ENCODE data around the gene LCNL1. TPM values are rescaled to one million over a fixed set of nuclear protein-coding genes. Genes with fewer than 3 reads are reported as not detected.

Gene LCNL1
- total and polyA plus RNA-seq, 2 of the 13 experiments (the other 11 are each of a cell fraction or from before 2014, with no cell fraction given): not detected

- CTCF ChIA-PET (ENCODE audit: low intra/inter-chr PET ratio, low total read pairs): no interaction called here
- BruUV-seq (replicated peaks): no TSS peak
Measured at GRCh38 chr9:137021568-137021978, 38.8 kb downstream of the LCNL1 start.

More at GRCh38 chr9:137021568-137021978, 38.8 kb downstream of the LCNL1 start:
- intact Hi-C loops (cut with micrococcal nuclease; ENCODE audit: unreplicated experiment): no loop called here
- Histone ChIP-seq H3K9ac (ENCODE audit: insufficient read depth, low read depth, low read length) (no peak overlapping the region), H3K4me3 (replicated peaks in 1 of 3; ENCODE audit: insufficient read depth in 1 of 3, low read depth in 2 of 3, low read length in 3 of 3) (no peak overlapping the region), H4K20me1 (ENCODE audit: insufficient read depth, low read length) (no peaks in the 10 kb centered on the region), H3K9me3 (ENCODE audit: low read length) (no peaks in the 10 kb centered on the region), H2AFZ (ENCODE audit: low read length) (no peak overlapping the region), H3K79me2 (ENCODE audit: insufficient read depth, low read length) (no peaks in the 10 kb centered on the region), H3K27me3 (ENCODE audit: control insufficient read depth in 1 of 2, insufficient read depth in 2 of 2, low read length in 2 of 2) (no peaks in the 10 kb centered on the region), H3K27ac (ENCODE audit: extremely low read length, insufficient read depth, low read length) (peak overlapping the region; percentile 33), H3K4me2 (ENCODE audit: low read depth, low read length) (0 out of 2 replicates have a peak overlapping the region, but pooled peaks have one; percentile 29), H3K4me1 (ENCODE audit: insufficient read depth, low read length) (peaks cover 50% of the 10 kb centered on the region), H3K36me3 (replicated peaks in 1 of 2; ENCODE audit: control insufficient read depth in 1 of 2, insufficient read depth in 2 of 2, low read length in 2 of 2) (no peaks in the 10 kb centered on the region)
- peak; percentile 54 for ATAC-seq
- FAIRE-seq: no peak
- in situ Hi-C loops (cut with HindIII; ENCODE audit: extremely low pct_ligation_motif_present, low pct_unique_long_range_greater_than_20kb): no loop called here
- TF ChIP-seq ZNF883 (CRISPR knock-in tag; IDR thresholded peaks at IDR 0.05; ENCODE audit: not compliant biosample characterization) (peak; percentile 49), PAXIP1 (CRISPR knock-in tag; conservative IDR thresholded peaks at IDR 0.05) (0 out of 2 replicates have a peak, but pooled peaks have one; percentile 6), CTCF (CRISPR knock-in tag; IDR thresholded peaks at IDR 0.05) (0 out of 2 replicates have a peak, but pooled peaks have one; percentile 17), PITX1 (CRISPR knock-in tag; IDR thresholded peaks at IDR 0.05) (no peak), ZNF672 (CRISPR knock-in tag; IDR thresholded peaks at IDR 0.05) (0 out of 2 replicates have a peak, but pooled peaks have one; percentile 46), FOXP4 (CRISPR knock-in tag; IDR thresholded peaks at IDR 0.05) (no peak), ONECUT2 (CRISPR knock-in tag; IDR thresholded peaks at IDR 0.05) (no peak), ZNF839 (CRISPR knock-in tag; IDR thresholded peaks at IDR 0.05; ENCODE audit: borderline replicate concordance) (0 out of 2 replicates have a peak, but pooled peaks have one; percentile 31), CSRNP2 (CRISPR knock-in tag; conservative IDR thresholded peaks at IDR 0.05; ENCODE audit: low read depth) (no peak), KLF16 (CRISPR knock-in tag; IDR thresholded peaks at IDR 0.05) (no peak), KDM5B (CRISPR knock-in tag; IDR thresholded peaks at IDR 0.05; ENCODE audit: borderline replicate concordance) (0 out of 2 replicates have a peak, but pooled peaks have one; percentile 28), ZNF326 (CRISPR knock-in tag; IDR thresholded peaks at IDR 0.05; ENCODE audit: borderline replicate concordance) (no peak)
- WGBS (ENCODE audit: low lambda C conversion rate): 55% methylated on average over 2 of the region's 6 CpGs
- DNase-seq (ENCODE audit: low spot score): peak; percentile 51
- POLR2A ChIA-PET: interaction anchor here (0.6 to 1.7 kb wide), 7 partner anchors 20 to 222 kb away, joined by 3 to 6 read pairs (median 5); partner anchors contain the start of genes CLIC3 and PAXX
